Middle frontal gyrus (tissue), 1 donor: ENCODE data around the gene CSAD.
"Not testable (repeated sequence)": the region's sequence is repeated elsewhere in the genome, so short reads cannot be mapped to it uniquely, and the experiment has no call there.

Source experiments
- DNase-seq: peaks from one replicate; pipeline ENCODE4 v3.0.0-alpha.2; 2015; ENCODE audit warnings: low spot score; ENCODE audit errors: extremely low spot score

CSAD gene

GRCh38 chr12:53218551-53219291 is 38.0 kb upstream of the CSAD start:
- DNase-seq, result no peak

DNA sequence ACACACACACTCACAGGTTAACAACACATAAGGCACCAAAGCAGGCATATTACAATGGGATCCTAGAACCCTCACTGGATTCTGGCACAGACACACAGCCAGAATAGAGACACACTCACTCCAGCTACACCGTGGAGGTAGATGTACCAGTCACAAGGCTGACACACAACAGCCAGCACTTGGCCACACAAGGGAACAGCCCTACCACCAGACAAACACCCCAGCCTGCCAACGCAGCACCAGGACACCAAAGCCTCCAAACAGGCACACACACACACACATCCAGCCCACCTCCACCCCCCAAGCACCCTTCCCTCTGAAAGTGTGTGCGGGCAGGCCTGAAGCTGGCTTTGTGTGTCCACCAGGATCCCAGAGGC is 37.2 kb upstream of the CSAD start:
- no peak for DNase-seq

DNA sequence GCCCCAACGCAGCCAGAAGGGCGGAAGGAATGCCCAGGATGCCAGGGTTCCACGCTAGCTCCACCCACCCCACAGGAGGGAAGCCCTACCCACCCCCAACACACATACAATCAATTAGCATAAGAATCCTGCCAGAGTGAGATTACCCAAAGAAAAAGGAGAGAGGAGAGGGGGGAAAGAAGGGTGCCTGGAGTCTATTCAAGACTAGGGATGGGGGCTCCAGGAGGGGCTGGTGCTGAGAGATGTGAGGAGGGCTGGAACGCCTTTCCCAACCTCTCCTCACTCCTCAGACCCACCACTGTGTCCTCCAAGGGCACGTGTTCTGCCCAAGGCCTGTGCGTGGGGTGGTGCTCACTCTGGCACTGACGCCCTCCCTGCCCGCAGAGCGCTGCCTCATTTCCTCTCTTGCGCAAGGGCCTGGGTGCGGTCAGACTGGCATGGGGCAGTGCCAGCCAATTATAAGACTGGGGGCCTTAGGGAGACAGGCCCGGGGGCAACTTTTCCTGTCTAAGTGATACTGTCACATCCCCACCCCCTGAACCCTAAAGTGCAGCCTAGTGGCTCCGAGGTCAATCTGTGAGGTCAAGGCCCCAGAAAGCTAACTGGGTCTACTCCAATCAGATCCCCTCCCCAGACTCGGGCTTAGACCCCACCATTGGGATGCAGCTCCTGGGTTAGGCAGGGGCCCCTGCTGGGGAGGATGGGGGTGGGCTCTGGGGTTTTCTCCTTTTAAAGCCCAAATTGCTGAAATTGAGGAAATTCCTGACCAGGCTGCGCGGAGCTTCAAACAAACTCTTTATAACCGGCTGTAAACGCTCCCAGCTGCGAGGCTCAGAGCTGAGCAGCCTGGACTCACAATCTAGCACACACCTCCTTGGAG is 36.6 kb upstream of the CSAD start:
- no peak for DNase-seq

- no peak for DNase-seq
Observed at GRCh38 chr12:53215497-53215896, 34.8 kb upstream of the CSAD start.

GRCh38 chr12:53214687-53215455 is 34.1 kb upstream of the CSAD start:
- DNase-seq, result no peak

DNA sequence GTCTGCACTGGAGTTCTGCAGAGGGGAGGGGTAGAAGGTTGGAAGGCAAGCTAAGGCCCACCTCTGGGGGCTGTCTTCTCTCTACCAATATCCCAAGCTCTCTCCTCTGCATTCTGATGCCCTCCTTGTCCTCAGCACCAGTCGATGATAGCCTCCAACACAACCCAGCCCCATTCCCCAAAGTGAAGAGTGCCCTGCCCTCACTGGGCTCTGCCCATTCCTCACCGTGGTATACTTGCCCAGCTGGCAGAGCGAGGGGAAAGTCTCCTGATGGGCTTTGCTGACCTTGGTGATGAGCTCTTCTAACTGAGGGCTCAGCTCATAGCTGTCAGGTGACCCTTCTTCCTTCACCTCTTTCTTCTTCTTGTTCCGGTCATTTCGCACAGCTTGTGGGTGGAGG is 33.5 kb upstream of the CSAD start:
- no peak for DNase-seq

DNA sequence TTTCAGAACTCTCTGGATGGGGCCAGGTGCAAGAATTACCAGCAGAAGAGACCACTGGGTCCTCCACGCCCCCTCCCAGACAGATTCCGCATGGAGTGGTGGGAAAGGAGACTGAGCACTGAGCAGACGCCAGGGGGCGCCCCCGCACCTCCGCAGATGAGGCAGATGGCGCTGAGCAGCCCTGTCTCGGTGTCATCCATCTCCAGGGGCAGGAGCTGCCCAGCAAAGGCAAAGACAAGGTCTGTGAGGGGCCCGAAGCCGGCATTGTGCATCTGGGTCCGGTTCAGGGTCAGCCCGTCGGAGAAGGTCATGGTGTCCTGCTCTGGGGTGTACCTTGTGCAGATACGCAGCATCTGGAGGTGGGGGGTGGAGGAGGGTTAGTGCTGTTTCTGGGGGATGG is 32.6 kb upstream of the CSAD start:
- peak; percentile 66 for DNase-seq

DNA sequence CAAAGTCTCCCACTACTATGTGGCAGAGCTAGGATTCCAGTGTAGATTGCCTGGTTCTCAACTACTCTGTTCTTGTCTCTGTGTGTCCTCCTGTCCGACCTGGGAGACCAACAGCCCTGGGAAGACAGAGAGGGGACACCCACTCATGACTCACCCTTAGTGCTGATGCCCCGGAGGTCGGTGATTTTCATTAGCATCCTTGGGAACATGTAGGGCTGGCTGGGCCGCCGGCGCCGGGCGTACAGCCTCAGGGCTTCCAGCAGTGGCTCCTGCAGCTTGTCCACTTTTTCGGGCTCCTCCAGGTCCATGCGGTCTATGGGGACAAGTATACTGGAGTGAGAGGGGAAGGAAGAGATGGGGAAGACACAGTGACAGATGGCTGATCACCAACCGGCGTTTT is 32.2 kb upstream of the CSAD start:
- no peak for DNase-seq

DNA sequence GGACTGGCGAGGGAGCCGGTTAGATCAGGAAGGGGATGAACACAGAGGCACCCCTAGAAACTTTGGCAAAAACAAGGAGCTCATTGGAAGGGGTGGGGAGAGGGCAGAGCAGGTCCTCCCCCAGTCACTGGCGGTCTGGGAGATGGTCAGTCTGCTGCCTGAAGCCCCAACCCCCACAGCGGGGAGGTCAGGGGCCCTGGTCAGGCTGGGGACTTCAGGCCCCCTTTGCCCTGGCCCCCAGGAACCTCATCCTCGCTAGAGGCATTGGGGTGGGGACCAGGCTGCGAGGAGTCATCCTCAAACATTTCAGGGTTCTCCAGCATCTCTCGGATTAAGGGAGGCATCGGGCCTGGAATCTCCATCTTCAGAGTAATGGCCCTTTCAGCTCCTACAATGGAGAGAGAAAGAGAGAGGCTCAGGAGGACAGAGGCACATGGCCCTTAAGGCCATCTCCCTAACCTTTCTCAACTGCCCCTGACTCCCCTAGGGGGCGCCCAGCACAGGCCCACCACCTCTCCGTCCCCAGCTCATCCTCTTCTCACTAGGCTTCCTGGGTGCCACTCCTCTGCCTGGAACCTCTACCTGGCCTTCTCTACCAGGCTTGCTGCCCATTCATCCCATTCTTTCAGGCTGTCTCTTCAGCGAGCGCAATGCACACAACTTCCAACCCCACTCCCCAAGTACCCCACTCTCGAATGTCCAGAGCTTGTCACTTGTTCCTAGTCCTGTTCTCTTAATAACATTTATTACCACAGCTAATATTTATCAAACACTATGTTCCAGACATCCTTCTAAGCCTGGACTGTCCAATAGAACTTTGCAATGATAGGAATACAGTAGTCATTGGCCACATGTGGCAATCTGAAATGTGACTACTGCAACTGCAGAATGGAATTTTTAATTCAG is 31.0 kb upstream of the CSAD start:
- DNase-seq, result no peak

- no peak for DNase-seq
Observed at GRCh38 chr12:53210843-53211242, 30.1 kb upstream of the CSAD start.

GRCh38 chr12:53208877-53209463 is 28.2 kb upstream of the CSAD start:
- no peak for DNase-seq

GRCh38 chr12:53208435-53208834 is 27.7 kb upstream of the CSAD start:
- no peak for DNase-seq

DNA sequence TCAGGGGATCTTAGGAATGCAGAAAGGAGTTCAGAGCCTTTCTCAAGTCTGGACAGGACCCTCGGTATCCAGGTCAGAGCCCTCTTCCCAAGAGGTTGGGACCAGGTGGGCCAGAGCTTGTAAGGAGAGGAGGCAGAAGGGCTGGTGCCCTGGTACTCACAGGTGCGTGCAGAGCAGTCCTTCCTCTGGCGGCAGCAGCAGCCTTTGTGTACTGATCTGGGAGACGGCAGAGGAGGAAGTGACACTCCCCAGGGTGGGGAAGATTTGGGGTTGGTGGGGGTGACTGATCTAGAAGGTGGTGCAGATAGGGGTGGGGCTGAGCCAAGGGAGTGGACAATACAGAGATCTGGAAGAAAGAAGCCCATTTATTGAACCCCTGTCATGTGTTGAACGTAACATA is 26.3 kb upstream of the CSAD start, which contains the start of gene ITGB7:
Gene ITGB7 (minus strand): TSS at position 210 of the 400 bp plus-strand sequence. CDS start 6,808 bp downstream, outside the sequence.
- no peak for DNase-seq

GRCh38 chr12:53205747-53206419 is 25.2 kb upstream of the CSAD start:
- DNase-seq, result no peak

GRCh38 chr12:53204351-53204750 is 23.6 kb upstream of the CSAD start:
- DNase-seq, result no peak

- not testable (repeated sequence) for DNase-seq
Observed at GRCh38 chr12:53202316-53202715, 21.6 kb upstream of the CSAD start.

DNA sequence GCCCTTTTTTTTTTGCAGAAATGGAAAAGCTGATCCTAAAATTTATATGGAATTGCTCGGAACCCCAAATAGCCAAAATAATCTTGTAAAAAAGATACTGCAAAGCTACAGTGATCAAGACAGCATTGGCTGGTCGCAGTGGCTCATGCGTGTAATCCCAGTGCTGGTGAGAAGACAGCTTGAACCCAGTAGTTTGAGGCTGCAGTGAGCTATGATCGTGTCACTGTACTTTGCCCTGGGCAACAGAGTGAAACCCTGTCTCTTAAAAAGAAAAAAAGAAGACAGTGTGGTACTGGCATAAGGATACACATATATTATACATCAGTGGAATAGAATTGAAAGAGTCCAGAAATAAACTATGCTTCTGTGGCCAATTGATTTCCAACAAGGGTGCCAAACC is 20.9 kb upstream of the CSAD start:
- no peak for DNase-seq

DNA sequence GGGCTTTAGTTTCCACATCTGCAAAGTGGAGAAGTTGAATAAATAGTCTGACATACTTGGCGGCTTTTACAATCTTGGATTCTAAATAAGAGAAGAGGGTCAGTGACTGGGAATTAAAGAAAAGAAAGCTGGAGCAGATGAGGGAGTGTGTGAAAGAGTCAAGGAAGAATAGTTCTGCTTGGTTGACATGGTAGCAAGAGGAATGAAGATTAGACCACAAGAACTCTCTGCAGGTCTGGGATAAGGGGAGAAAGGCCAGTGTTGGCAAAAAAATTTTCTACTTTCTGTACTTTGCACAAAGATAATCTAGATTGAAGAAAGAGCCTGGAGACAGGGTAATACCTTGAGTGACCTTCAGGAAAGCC is 20.4 kb upstream of the CSAD start:
- DNase-seq, result no peak

DNA sequence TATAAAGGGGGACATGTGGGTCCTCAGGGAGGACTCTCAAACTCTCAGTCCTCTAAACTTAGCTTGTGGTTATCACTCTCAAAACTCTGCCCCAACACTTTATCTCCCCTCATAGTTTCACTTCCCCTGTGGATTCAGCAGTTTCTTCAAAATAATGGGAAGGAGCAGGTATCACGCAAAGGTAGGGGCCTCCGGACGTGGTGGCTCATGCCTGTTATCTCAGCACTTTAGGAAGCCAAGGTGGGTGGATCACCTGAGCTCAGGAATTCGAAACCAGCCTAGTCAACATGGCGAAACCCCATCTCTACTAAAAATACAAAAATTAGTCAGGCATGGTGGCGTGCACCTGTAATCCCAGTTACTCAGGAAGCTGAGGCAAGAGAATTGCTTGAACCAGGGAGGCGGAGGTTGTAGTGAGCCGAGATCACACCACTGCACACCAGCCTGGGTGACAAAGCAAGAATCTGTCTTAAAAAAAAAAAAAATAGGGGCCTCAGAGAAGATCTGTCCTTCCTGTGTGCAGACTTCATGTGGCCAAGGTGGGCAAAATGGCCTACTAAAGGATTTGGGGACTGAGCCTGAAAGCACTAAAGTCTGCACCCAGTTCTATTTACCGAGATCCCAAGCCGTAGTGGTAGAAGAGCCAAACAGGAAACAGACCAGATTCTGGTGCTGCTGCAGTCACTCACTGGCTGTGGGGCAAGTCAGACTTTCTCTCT is 19.9 kb upstream of the CSAD start:
- no peak for DNase-seq
